Measurements from ENCODE around the gene TH. TPM values are rescaled to one million over a fixed set of nuclear protein-coding genes. Genes with fewer than 3 reads are reported as not detected.

TH gene
- total and polyA plus RNA-seq, 2 experiments from 2014 or later = 0.34 TPM; not detected in 1

GRCh38 chr11:2114430-2115241 lies 57.0 kb downstream of the TH start:
- no peak for DNase-seq (ENCODE audit: low spot score)
- no peaks in the 10 kb centered on the region for H3K9me2 ChIP-seq (ENCODE audit: insufficient read depth)
- peak; percentile 31; the same call in 2 of the 3 replicates for ATAC-seq
- H4K20me1 ChIP-seq (replicated peaks; ENCODE audit: insufficient read depth) = no peaks in the 10 kb centered on the region
- H3K9me3 Mint-ChIP-seq = peaks cover 22% of the 10 kb centered on the region
- H3K27ac ChIP-seq (ENCODE audit: low read depth) = no peak overlapping the region
- H3K36me3 ChIP-seq (ENCODE audit: insufficient read depth) = no peaks in the 10 kb centered on the region
- H2AFZ ChIP-seq = no peak overlapping the region
- H3K27me3 ChIP-seq (ENCODE audit: insufficient read depth) = no peaks in the 10 kb centered on the region
- H3K27me3 Mint-ChIP-seq (ENCODE audit: insufficient read depth, low read depth, poor library complexity) = peaks cover 12% of the 10 kb centered on the region
- no peaks in the 10 kb centered on the region for H3F3A ChIP-seq (replicated peaks; ENCODE audit: low read depth)
- H3K4me2 ChIP-seq = no peak overlapping the region
- H3K27ac Mint-ChIP-seq = no peak overlapping the region
- no peak overlapping the region for H3K4me3 Mint-ChIP-seq
- H3K4me1 ChIP-seq (ENCODE audit: insufficient read depth) = no peaks in the 10 kb centered on the region
- TF ChIP-seq NANOG (IDR thresholded peaks at IDR 0.05; ENCODE audit: borderline replicate concordance) = no peak
- no peaks in the 10 kb centered on the region; the same call in 2 of the 3 replicates for H3K4me1 Mint-ChIP-seq
- no peak overlapping the region for H3K4me3 ChIP-seq
- no peaks in the 10 kb centered on the region for H3K79me2 ChIP-seq (replicated peaks; ENCODE audit: insufficient read depth)
- H3K36me3 Mint-ChIP-seq (ENCODE audit: low read depth) = peaks cover 11% of the 10 kb centered on the region

MicroRNAs within 50 kb of the gene (microRNA counts, 767-probe panel; counts per million panel counts)
- microRNA hsa-miR-483-3p (not detected), microRNA hsa-miR-483-5p (not detected)

Small RNA genes lying within 50 kb of the gene (microRNA-seq; reads per million reads assigned to microRNA genes)
- not detected for gene MIR4686
- gene MIR483 = 6.9 reads per million, percentile 25 among the genes with 10 or more reads in this experiment

Small RNA genes lying within 50 kb of the gene (small RNA-seq; reads per million reads assigned to genes)
- gene MIR4686 (ENCODE audit: low replicate concordance) (not detected), gene MIR483 (ENCODE audit: low replicate concordance) (not detected)

Other genes starting within 250 kb of the TH start
- 63.3 and 91.5 TPM in 2 replicates for gene MRPL23, start 224.5 kb downstream of the TH start, total RNA-seq (2014; rRNA removed; shearing (Covaris generic))
- 84.7 and 92.0 TPM in 2 replicates for gene MRPL23, start 224.5 kb downstream of the TH start, polyA plus RNA-seq (2016; fragmentation: Nextera tagmentation; extraction: Ambion mirVana)
- 0.76 TPM in 1 of 2 replicates, not detected in the other for gene H19, start 174.0 kb downstream of the TH start, total RNA-seq (2014; rRNA removed; shearing (Covaris generic))
- gene H19, start 174.0 kb downstream of the TH start, polyA plus RNA-seq (2016; fragmentation: Nextera tagmentation; extraction: Ambion mirVana) = 0.86 and 1.2 TPM in 2 replicates
- gene IGF2, start 32.4 kb downstream of the TH start, total RNA-seq (2014; rRNA removed; shearing (Covaris generic)) = 0.70 and 1.4 TPM in 2 replicates
- gene IGF2, start 32.4 kb downstream of the TH start, polyA plus RNA-seq (2016; fragmentation: Nextera tagmentation; extraction: Ambion mirVana) = 4.0 and 4.4 TPM in 2 replicates
- gene INS, start 10.6 kb downstream of the TH start, total RNA-seq (2014; rRNA removed; shearing (Covaris generic)) = not detected in 2 replicates
- gene INS, start 10.6 kb downstream of the TH start, polyA plus RNA-seq (2016; fragmentation: Nextera tagmentation; extraction: Ambion mirVana) = not detected in 2 replicates
- 1.6 and 2.6 TPM in 2 replicates for gene ASCL2, start 98.8 kb upstream of the TH start, total RNA-seq (2014; rRNA removed; shearing (Covaris generic))
- 0.57 and 0.73 TPM in 2 replicates for gene ASCL2, start 98.8 kb upstream of the TH start, polyA plus RNA-seq (2016; fragmentation: Nextera tagmentation; extraction: Ambion mirVana)
- not detected in 2 replicates for gene C11orf21, start 130.1 kb upstream of the TH start, total RNA-seq (2014; rRNA removed; shearing (Covaris generic))
- gene C11orf21, start 130.1 kb upstream of the TH start, polyA plus RNA-seq (2016; fragmentation: Nextera tagmentation; extraction: Ambion mirVana) = not detected in 2 replicates
- not detected in 2 replicates for gene TSPAN32, start 130.2 kb upstream of the TH start, total RNA-seq (2014; rRNA removed; shearing (Covaris generic))
- not detected in 2 replicates for gene TSPAN32, start 130.2 kb upstream of the TH start, polyA plus RNA-seq (2016; fragmentation: Nextera tagmentation; extraction: Ambion mirVana)
- 290 and 346 TPM in 2 replicates for gene CD81, start 205.5 kb upstream of the TH start, total RNA-seq (2014; rRNA removed; shearing (Covaris generic))
- 88.6 and 95.5 TPM in 2 replicates for gene CD81, start 205.5 kb upstream of the TH start, polyA plus RNA-seq (2016; fragmentation: Nextera tagmentation; extraction: Ambion mirVana)
- gene TSSC4, start 228.9 kb upstream of the TH start, total RNA-seq (2014; rRNA removed; shearing (Covaris generic)) = 27.7 and 44.3 TPM in 2 replicates
- gene TSSC4, start 228.9 kb upstream of the TH start, polyA plus RNA-seq (2016; fragmentation: Nextera tagmentation; extraction: Ambion mirVana) = 27.5 and 31.3 TPM in 2 replicates

Measured in GM23338 (cell line).